HG03354 (cell line): Measurements from ENCODE around the gene ARHGEF16.

Source experiments
- ATAC-seq: cut with Tn5 transposase; IDR thresholded peaks from one replicate; pipeline ENCODE4 v1.9.1; 2021; ENCODE audit warnings: mild to moderate bottlenecking; ENCODE audit not compliant: unreplicated experiment, poor library complexity, severe bottlenecking

Gene ARHGEF16

GRCh38 chr1:3509721-3510120 is 55.3 kb downstream of the ARHGEF16 start:
- ATAC-seq = no peak

GRCh38 chr1:3510136-3510955 is 55.9 kb downstream of the ARHGEF16 start:
- no peak for ATAC-seq

- ATAC-seq = no peak
Observed at GRCh38 chr1:3510956-3511250, 56.4 kb downstream of the ARHGEF16 start.

- ATAC-seq = no peak
Observed at GRCh38 chr1:3511306-3511705, 56.8 kb downstream of the ARHGEF16 start.

- no peak for ATAC-seq
Observed at GRCh38 chr1:3511856-3512255, 57.4 kb downstream of the ARHGEF16 start.

- no peak for ATAC-seq
Observed at GRCh38 chr1:3514404-3514803, 59.9 kb downstream of the ARHGEF16 start.

- ATAC-seq = no peak
Observed at GRCh38 chr1:3515272-3515671, 60.8 kb downstream of the ARHGEF16 start.

- ATAC-seq = no peak
Observed at GRCh38 chr1:3515774-3516480, 61.5 kb downstream of the ARHGEF16 start.

GRCh38 chr1:3516481-3516869 is 62.0 kb downstream of the ARHGEF16 start:
- ATAC-seq = no peak

- no peak for ATAC-seq
Observed at GRCh38 chr1:3516911-3517675, 62.6 kb downstream of the ARHGEF16 start.

GRCh38 chr1:3518256-3518655 is 63.8 kb downstream of the ARHGEF16 start:
- no peak for ATAC-seq

GRCh38 chr1:3518756-3519155 is 64.3 kb downstream of the ARHGEF16 start:
- no peak for ATAC-seq

GRCh38 chr1:3519301-3519885 is 64.9 kb downstream of the ARHGEF16 start:
- ATAC-seq = no peak

- ATAC-seq = no peak
Observed at GRCh38 chr1:3520419-3521378, 66.2 kb downstream of the ARHGEF16 start.

GRCh38 chr1:3521426-3521825 is 67.0 kb downstream of the ARHGEF16 start:
- no peak for ATAC-seq

- ATAC-seq = no peak
Observed at GRCh38 chr1:3522112-3522511, 67.6 kb downstream of the ARHGEF16 start.

GRCh38 chr1:3522564-3523265 is 68.2 kb downstream of the ARHGEF16 start:
- no peak for ATAC-seq

- ATAC-seq = no peak
Observed at GRCh38 chr1:3523980-3524379, 69.5 kb downstream of the ARHGEF16 start.
